ENCODE results near the gene NBAS.

Gene NBAS

DNA sequence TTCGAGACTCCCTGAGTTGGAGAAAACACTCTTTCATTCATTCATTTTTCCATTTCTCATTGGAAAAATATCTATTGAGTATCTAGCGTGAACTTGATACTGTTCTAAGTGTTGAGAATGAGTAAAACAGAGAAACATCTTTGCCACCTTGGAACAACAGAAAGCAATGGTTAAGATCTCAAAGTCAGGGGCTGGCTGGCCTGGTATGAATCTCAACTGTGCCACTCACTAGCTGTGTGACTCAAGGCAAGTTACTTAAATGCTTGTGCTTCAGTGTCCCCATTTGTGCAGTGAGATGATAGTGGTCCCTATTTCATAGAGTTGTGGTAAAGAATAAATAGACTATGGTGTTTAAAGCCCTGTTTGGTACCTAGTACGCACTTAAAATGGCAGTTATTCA, 415.2 kb downstream of the NBAS start:
- POLR2A ChIA-PET = no interaction called here
- DNase-seq (ENCODE audit: extremely low spot score) = no peak
- TF ChIP-seq, protein P1, sequence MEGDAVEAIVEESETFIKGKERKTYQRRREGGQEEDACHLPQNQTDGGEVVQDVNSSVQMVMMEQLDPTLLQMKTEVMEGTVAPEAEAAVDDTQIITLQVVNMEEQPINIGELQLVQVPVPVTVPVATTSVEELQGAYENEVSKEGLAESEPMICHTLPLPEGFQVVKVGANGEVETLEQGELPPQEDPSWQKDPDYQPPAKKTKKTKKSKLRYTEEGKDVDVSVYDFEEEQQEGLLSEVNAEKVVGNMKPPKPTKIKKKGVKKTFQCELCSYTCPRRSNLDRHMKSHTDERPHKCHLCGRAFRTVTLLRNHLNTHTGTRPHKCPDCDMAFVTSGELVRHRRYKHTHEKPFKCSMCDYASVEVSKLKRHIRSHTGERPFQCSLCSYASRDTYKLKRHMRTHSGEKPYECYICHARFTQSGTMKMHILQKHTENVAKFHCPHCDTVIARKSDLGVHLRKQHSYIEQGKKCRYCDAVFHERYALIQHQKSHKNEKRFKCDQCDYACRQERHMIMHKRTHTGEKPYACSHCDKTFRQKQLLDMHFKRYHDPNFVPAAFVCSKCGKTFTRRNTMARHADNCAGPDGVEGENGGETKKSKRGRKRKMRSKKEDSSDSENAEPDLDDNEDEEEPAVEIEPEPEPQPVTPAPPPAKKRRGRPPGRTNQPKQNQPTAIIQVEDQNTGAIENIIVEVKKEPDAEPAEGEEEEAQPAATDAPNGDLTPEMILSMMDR (IDR thresholded peaks at IDR 0.05; ENCODE audit: control extremely low read depth, extremely low read depth, low read depth, missing control alignments) = no peak
- CTCF ChIA-PET = no interaction called here

DNA sequence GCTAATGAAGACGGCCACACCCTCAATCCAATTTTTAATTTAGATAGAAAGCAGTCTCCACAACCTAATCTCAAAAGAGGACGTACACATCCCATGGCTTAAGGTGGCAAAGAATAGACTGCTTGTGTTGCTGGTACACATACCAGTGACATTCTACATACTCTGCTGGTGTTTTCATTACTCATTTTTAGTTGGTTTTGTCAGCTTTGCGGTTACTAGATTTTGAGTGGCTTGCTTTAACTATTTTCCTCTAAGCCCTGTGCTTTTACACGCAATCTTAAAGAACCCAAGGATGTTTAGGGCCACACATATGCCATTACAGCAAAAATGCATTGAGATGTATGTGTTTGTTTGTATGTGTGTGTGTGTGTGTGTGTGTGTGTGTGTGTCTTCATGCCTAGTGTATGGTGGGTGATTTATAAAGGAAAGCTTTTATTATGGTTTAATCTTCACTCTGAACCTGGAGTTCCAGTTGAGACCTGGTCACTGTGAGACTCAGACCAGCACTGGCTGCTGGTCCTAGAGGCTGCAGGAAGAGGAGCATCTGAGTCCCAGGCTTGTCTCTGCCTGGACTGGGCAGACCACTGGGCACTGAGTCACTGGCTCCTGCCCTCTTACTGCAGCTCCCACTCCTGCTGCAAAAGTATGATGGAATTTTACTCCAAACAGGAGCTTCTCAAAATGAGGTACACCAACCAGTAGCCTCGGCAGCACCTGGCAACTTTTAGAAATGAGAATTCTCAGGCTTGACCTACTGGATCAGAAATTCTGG, 415.9 kb downstream of the NBAS start:
- CTCF ChIA-PET = interaction anchor here (1.2 kb wide), 1 partner anchor 8 kb away, joined by 8 read pairs; no protein-coding TSS in a partner anchor
- DNase-seq (ENCODE audit: extremely low spot score) = no peak
- POLR2A ChIA-PET = no interaction called here
- TF ChIP-seq, protein P1 (IDR thresholded peaks at IDR 0.05; ENCODE audit: control extremely low read depth, extremely low read depth, low read depth, missing control alignments) = no peak

DNA sequence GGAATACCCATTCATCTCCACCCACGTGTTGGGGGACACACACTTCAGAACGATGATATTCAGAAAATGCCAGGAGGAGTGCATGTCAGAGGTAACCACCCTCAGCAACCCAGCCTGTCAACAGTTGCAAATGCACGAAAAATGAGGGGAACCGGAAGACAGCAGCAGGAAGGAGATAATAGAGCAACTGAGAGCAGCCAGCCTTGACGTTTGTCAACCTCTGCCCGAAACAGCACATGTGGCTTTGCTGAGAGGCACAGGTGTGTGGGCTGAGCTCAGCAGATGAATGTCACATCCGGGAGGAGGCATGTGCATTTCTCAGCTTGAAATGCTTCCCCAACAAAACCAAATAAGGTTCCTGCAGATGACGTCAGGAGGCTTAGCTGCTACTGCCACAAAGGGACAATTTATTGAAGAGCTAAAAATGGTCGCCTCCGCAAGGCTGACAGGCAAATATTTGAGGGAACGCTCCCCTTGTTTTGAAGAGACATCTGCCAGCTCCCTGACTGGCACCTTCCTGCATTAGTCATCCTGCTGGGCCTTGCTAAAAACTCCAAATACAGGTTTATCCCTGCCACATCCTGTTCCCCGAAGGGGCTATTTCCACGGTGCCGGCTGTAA, 419.0 kb downstream of the NBAS start:
- CTCF ChIA-PET = interaction anchor here (0.7 to 1.6 kb wide), 5 partner anchors 11 to 239 kb away, joined by 3 to 5 read pairs (median 3); no protein-coding TSS in a partner anchor
- POLR2A ChIA-PET = no interaction called here
- peak; percentile 86 for DNase-seq (ENCODE audit: extremely low spot score)
- TF ChIP-seq, protein P1 (IDR thresholded peaks at IDR 0.05; ENCODE audit: control extremely low read depth, extremely low read depth, low read depth, missing control alignments) = no peak

DNA sequence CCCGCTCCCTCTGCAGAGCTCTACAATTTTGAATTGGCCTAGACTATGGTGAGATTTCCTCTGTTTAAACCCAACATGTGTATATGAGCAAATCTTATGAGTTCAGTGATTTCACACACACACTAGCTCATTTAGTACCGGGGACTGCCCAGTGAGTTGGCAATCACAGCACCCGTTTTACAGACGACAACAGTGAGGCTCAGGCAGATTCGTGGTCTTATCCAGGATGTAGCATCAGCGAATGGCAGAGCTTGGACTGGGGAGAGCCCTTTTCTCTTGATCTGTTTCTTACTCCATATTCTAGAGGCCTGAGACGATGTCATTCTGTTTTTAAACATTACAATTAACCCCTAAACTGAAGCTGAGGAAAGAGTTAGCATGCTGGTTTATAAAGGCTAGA, 419.9 kb downstream of the NBAS start:
- CTCF ChIA-PET = interaction anchor here (1.1 kb wide), 1 partner anchor 455 kb away, joined by 3 read pairs; no protein-coding TSS in a partner anchor
- TF ChIP-seq, protein P1 (IDR thresholded peaks at IDR 0.05; ENCODE audit: control extremely low read depth, extremely low read depth, low read depth, missing control alignments) = no peak
- DNase-seq (ENCODE audit: extremely low spot score) = no peak
- POLR2A ChIA-PET = no interaction called here

DNA sequence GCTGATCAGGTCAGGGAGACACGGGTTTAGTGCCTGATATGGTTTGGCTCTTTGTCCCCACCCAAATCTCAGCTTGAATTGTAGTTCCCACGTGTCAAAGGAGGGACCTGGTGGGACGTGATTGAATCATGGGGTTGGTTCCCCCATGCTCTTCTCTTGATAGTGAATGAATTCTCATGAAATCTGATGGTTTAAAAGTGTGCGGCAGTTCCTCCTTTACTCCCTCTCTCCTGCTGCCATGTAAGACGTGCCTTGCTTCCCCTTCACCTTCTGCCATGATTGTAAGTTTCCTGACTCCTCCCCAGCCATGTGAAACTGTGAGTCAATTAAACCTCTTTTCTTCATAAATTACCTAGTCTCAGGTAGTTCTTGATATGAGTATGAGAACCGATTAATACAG, 424.5 kb downstream of the NBAS start:
- DNase-seq (ENCODE audit: extremely low spot score) = no peak
- TF ChIP-seq, protein P1 (IDR thresholded peaks at IDR 0.05; ENCODE audit: control extremely low read depth, extremely low read depth, low read depth, missing control alignments) = no peak
- CTCF ChIA-PET = interaction anchor here (1.2 to 1.8 kb wide), 2 partner anchors 10 to 18 kb away, joined by 3 to 8 read pairs; no protein-coding TSS in a partner anchor
- POLR2A ChIA-PET = no interaction called here

DNA sequence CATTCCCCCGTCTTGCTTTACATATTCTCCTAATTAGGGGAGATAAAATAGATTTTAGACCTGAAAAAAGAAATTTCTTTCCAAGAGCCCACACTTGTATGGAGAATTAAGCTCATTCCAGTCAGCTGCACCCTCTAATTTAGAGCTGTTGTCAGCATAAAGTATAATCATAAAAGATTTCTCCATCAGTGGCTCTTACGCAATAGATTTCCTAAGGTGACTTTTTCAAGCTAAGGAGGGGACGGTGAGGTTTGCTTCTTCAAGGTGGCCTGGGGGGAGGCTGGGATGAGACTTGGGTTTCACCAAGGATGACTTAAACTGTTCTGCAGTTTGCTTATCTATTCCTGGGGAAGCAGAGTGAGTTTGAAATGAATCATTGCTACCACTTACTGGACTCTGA, 426.2 kb downstream of the NBAS start:
- no peak for DNase-seq (ENCODE audit: extremely low spot score)
- ChIA-PET CTCF (interaction anchor here (1.0 to 1.5 kb wide), 5 partner anchors 18 to 231 kb away, joined by 3 read pairs; no protein-coding TSS in a partner anchor), POLR2A (no interaction called here)
- TF ChIP-seq, protein P1 (IDR thresholded peaks at IDR 0.05; ENCODE audit: control extremely low read depth, extremely low read depth, low read depth, missing control alignments) = no peak

Data from GM10248 (cell line).